Stimulated activated CD8-positive, alpha-beta memory T cell treated with anti-CD3 and anti-CD28 coated beads, Interleukin-15, amount 100 ng/mL, for 24 hours (primary cell): ENCODE results near the gene MT4.
A peak's percentile ranks its signal among the peaks of the same experiment; 100 is the strongest.

Source experiments
- DNase-seq: peaks from one replicate; pipeline ENCODE4 v3.0.0-alpha.2; 2020; ENCODE audit warnings: low read depth

MT4 gene

GRCh38 chr16:56605475-56605874 is 40.6 kb downstream of the MT4 start:
- no peak for DNase-seq

DNA sequence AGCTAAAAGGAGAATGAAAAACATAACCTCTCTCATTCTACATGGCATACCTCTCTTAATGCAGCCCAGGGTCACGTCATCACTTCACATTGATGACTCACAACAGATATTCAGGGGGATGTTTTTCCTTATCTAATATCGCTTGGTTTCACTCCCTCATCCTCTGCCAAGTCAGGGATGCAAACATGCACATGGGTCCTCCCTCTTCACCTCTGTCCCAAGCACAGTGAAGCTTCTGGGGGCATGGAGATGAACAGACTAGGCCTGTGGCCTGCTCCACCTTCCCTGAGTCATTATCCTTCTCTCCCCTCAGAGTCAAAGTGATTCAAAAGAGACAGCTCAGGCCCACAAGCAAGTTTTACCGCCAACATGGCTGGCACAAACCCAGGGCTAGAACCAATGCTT is 41.2 kb downstream of the MT4 start:
- DNase-seq: no peak

GRCh38 chr16:56606476-56607108 is 41.7 kb downstream of the MT4 start:
- no peak for DNase-seq

DNA sequence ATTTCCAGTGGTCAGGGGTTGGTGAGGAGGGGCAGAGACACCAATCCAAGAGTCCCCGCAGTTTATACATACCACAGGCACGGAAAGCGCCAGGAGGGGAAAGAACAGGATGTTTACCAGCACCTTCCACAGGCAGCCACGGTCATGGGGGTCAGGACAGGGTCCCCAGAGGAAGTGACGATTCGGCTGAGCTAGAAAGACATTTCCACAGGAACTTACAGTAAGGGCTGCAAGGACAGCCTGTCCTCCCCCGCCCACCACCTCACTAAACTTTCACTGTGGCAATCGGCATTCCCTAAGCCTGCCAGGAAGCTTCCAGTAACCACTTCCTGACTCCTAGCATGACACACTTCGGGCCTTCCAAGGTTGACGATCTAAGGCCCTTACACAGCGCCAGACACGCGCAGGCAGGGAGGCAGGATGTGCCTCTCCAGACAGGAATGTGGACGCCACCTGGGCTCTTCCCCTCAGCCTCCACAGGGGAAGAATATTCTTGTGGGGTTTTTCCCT is 42.3 kb downstream of the MT4 start:
- no peak for DNase-seq

- DNase-seq: no peak
Measured at GRCh38 chr16:56607675-56608042, 42.8 kb downstream of the MT4 start.

GRCh38 chr16:56608043-56608875 is 43.4 kb downstream of the MT4 start, which contains the start of gene MT2A:
Gene MT2A, plus strand, starts transcription at chr16:56608584. Its CDS starts 72 bp downstream, at chr16:56608656.
- peak; percentile 68 for DNase-seq

DNA sequence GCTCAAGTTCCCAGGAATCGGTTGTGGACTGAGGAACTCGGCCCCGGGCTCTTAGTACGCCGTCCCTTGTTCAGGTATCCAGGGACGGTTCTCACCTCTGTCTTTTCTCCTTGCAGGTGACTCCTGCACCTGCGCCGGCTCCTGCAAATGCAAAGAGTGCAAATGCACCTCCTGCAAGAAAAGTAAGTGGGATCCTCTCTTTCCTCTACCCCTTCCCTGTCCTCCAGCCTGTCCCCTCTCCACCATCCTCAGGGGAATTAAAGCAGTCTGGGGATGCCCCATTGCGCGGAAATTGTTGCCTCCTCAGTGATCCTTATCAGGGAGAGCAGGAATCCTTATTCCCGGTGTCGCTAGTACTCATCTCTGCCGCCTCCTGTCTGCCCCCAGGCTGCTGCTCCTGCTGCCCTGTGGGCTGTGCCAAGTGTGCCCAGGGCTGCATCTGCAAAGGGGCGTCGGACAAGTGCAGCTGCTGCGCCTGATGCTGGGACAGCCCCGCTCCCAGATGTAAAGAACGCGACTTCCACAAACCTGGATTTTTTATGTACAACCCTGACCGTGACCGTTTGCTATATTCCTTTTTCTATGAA is 44.1 kb downstream of the MT4 start:
- no peak for DNase-seq

- no peak for DNase-seq
Measured at GRCh38 chr16:56609463-56609921, 44.6 kb downstream of the MT4 start.

DNA sequence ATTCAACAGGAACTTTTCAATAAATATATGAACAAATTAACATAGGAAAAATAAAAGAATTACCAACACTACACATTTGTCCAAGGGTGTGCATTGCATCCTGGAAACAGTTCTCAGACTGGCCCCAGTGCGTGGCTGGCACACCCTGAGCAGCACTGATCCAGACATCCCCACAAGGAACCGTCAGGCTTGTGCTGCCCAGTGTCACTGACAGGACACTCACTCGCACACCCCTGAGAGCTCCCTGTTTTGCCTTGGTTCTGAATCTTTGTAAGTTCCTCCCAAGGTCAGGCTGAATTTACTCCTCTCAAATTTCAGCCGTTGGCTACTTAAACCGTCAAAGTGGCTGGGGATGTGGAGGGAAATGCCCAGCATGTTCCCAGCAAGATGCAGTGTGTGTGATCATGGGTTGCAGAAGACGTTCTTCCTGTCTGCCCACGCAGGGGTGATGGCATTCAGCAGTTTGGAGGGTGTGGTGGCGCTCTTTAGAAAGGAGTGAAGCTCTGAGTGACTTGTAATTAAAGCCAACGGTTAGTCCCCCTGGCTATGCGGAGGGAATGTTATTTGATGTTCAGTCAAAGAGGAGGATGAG is 45.2 kb downstream of the MT4 start:
- DNase-seq: no peak

- DNase-seq: no peak
Measured at GRCh38 chr16:56610609-56611111, 45.8 kb downstream of the MT4 start.

GRCh38 chr16:56611281-56611833 is 46.5 kb downstream of the MT4 start:
- no peak for DNase-seq

- DNase-seq: no peak
Measured at GRCh38 chr16:56613706-56614105, 48.8 kb downstream of the MT4 start.

- no peak for DNase-seq
Measured at GRCh38 chr16:56614549-56614991, 49.7 kb downstream of the MT4 start.

DNA sequence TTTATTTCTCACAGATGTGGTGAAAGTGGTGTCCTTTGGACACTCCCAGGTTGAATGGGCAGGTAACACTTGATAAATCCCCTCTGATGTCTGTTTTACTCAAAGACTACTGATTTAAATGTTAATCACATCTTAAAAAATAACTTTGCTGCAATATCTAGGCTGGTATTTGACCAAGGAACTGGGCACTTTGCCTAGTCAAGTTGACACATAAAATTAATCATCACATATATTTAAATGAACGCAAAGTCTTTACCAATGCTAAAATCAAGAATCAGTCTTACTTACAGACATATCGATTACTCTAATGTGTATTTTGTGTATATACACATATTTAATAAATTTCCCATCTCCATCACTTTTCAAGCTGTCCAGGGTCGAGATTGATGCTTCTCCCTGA is 50.5 kb downstream of the MT4 start:
- no peak for DNase-seq

- no peak for DNase-seq
Measured at GRCh38 chr16:56616608-56617211, 51.8 kb downstream of the MT4 start.

- DNase-seq: no peak
Measured at GRCh38 chr16:56617212-56618085, 52.6 kb downstream of the MT4 start.

- DNase-seq: no peak
Measured at GRCh38 chr16:56618138-56618537, 53.3 kb downstream of the MT4 start.
